Measurements from ENCODE around the gene NTRK1.

- no peak for TF ChIP-seq CTCF (IDR thresholded peaks at IDR 0.05)
- TF ChIP-seq POLR2A (IDR thresholded peaks at IDR 0.05), result no peak
Observed at GRCh38 chr1:156885880-156886355, 25.3 kb downstream of the NTRK1 start.

All from lower leg skin (tissue), 3 donors.